OCI-LY1 (cell line): ENCODE results near the gene GLRA3.

ENCODE experiments used
- CTCF ChIP-seq: fragments of 200-600 bp; sonication (generic), shearing (Covaris generic); IDR thresholded peaks from 2 replicates; pipeline ENCODE4 v1.5.1; 2017; ENCODE audit warnings: mild to moderate bottlenecking, antibody characterized with exemption, low read length, moderate library complexity, mixed read lengths
- EZH2 ChIP-seq: fragments of 200-600 bp; sonication (generic), shearing (Covaris generic); IDR thresholded peaks from 2 replicates; pipeline ENCODE4 v1.8.0; 2017; ENCODE audit warnings: borderline replicate concordance, mixed run types, mild to moderate bottlenecking, antibody characterized with exemption, low read length, moderate library complexity, mixed read lengths

- TF ChIP-seq CTCF (no peak), EZH2 (no peak)
Observed at GRCh38 chr4:174635732-174636131, 193.3 kb downstream of the GLRA3 start.
